ENCODE results near the gene LHPP. TPM values are rescaled to one million over a fixed set of nuclear protein-coding genes. Genes with fewer than 3 reads are reported as not detected.

Gene LHPP
- total and polyA plus RNA-seq, 2 experiments from 2014 or later: 27.4 to 40.2 TPM

- TF ChIP-seq ZNF462 (CRISPR knock-in tag; IDR thresholded peaks at IDR 0.05) (no peak), EZH2 (IDR thresholded peaks at IDR 0.05; ENCODE audit: low read depth, unreplicated experiment) (no peak)
Observed at GRCh38 chr10:124510759-124511158, 49.1 kb downstream of the LHPP start (continued).

- H3K4me1 ChIP-seq (ENCODE audit: insufficient read depth): no peaks in the 10 kb centered on the region
- H3K36me3 Mint-ChIP-seq (ENCODE audit: low read depth): 0 out of 3 replicates have a peak, but pooled peaks cover 4% of the 10 kb centered on the region
- TF ChIP-seq EZH2 (IDR thresholded peaks at IDR 0.05; ENCODE audit: low read depth, unreplicated experiment) (no peak), JUNB (IDR thresholded peaks at IDR 0.05; ENCODE audit: unreplicated experiment) (no peak), STAT1 (IDR thresholded peaks at IDR 0.05; ENCODE audit: unreplicated experiment) (no peak), REST (IDR thresholded peaks at IDR 0.05; ENCODE audit: unreplicated experiment) (no peak), POLR2AphosphoS5 (IDR thresholded peaks at IDR 0.05; ENCODE audit: low read depth) (no peak), ETS1 (IDR thresholded peaks at IDR 0.05) (no peak)
- H3K9me2 ChIP-seq (ENCODE audit: insufficient read depth): no peaks in the 10 kb centered on the region
- peaks cover under 1% of the 10 kb centered on the region; the same call in 1 of the 3 replicates for H3K4me1 Mint-ChIP-seq
- no peaks in the 10 kb centered on the region for H3K27me3 ChIP-seq (ENCODE audit: insufficient read depth)
- H4K20me1 ChIP-seq (replicated peaks; ENCODE audit: insufficient read depth): 0 out of 2 replicates have a peak, but pooled peaks cover under 1% of the 10 kb centered on the region
- no peaks in the 10 kb centered on the region for H3K36me3 ChIP-seq (ENCODE audit: insufficient read depth)
- no peak overlapping the region for H3K4me3 ChIP-seq
- no peak for DNase-seq (ENCODE audit: low spot score)
- no peaks in the 10 kb centered on the region for H3F3A ChIP-seq (replicated peaks; ENCODE audit: low read depth)
- peaks cover 8% of the 10 kb centered on the region for H3K27me3 Mint-ChIP-seq (ENCODE audit: insufficient read depth, low read depth, poor library complexity)
- H3K79me2 ChIP-seq (replicated peaks; ENCODE audit: insufficient read depth): no peaks in the 10 kb centered on the region
- no peak overlapping the region for H3K27ac Mint-ChIP-seq
- H2AFZ ChIP-seq: no peak overlapping the region
- H3K27ac ChIP-seq (ENCODE audit: low read depth): no peak overlapping the region
- no peak overlapping the region for H3K4me2 ChIP-seq
- no peaks in the 10 kb centered on the region; the same call in 2 of the 3 replicates for H3K9me3 Mint-ChIP-seq
- H3K4me3 Mint-ChIP-seq: no peak overlapping the region
- no peak for ATAC-seq
Observed at GRCh38 chr10:124511205-124512039, 49.8 kb downstream of the LHPP start.

Measured in GM23338 (cell line).